Measurements from ENCODE around the gene C16orf87.

C16orf87 gene

DNA sequence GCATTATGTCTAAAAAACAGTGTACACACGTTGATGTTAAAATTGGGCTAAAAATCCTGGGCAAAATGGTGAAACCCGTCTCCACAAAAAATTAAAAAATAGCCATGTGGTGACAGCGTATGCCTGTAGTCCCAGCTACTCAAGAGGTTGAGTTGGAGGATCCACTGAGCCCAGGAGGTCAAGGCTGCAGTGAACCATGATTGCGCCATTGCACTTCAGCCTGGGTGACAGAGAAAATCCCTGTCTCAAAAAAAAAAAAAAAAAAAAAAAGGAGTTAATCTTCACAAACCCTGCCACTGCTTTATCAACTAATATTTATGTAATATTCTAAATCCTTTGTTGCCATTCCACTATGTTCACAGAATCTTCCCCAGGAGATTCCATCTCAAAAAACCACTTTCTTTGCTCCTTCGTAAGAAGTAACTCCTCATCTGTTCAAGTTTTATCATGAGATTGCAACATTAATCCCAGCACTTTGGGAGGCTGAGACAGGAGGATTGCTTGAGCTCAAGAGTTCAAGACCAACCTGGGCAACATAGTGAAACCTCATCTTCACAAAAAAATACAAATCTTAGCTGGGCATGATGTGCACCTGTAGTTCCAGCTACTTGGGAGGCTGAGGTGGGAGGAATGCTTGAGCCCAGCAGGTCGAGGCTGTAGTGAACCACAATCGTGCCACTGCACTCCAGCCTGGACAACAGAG, 1.9 kb upstream of the C16orf87 start:
- no peak for TF ChIP-seq ZNF565 (CRISPR knock-in tag; conservative IDR thresholded peaks at IDR 0.05; ENCODE audit: low read depth)
- no peak for TF ChIP-seq GLIS3 (CRISPR knock-in tag; IDR thresholded peaks at IDR 0.05)
- ATAC-seq, result no peak

DNA sequence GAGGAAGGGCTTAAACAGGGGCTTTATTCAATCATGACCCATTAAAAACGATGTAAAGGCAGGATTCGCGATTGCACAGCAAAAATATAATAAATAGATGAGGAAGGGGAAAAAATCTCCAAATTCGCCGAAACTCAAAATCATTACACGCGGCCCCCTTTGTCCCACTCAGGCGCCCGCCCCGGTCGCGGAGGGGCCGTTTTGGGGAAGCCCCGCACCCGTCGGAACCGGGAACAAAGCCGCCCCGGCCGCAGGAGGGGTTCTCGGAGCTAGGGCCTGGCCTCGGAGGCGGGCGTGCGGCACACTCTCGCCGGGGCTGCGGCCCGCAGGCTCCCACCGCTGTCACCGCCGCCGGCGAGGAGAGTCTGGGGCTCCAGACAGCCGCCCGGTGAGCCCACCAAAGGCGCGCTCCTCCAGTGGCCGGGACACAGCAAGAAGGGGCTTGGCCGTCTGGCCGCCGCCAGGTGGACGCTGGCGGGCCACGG, 521 bp downstream of the C16orf87 start:
- ATAC-seq, result peak; percentile 47
- no peak for TF ChIP-seq BACH2 (CRISPR knock-in tag; IDR thresholded peaks at IDR 0.05; ENCODE audit: borderline replicate concordance)
- TF ChIP-seq GLIS3 (CRISPR knock-in tag; IDR thresholded peaks at IDR 0.05), result no peak
- TF ChIP-seq OSR1 (CRISPR knock-in tag; IDR thresholded peaks at IDR 0.05), result no peak
- TF ChIP-seq ISL1 (CRISPR knock-in tag; IDR thresholded peaks at IDR 0.05), result no peak
- TF ChIP-seq CSDC2 (CRISPR knock-in tag; IDR thresholded peaks at IDR 0.05), result no peak
- no peak for TF ChIP-seq ZFP3 (CRISPR knock-in tag; IDR thresholded peaks at IDR 0.05)
- no peak for TF ChIP-seq TCF4 (CRISPR knock-in tag; IDR thresholded peaks at IDR 0.05; ENCODE audit: borderline replicate concordance)
- TF ChIP-seq, protein P1, sequence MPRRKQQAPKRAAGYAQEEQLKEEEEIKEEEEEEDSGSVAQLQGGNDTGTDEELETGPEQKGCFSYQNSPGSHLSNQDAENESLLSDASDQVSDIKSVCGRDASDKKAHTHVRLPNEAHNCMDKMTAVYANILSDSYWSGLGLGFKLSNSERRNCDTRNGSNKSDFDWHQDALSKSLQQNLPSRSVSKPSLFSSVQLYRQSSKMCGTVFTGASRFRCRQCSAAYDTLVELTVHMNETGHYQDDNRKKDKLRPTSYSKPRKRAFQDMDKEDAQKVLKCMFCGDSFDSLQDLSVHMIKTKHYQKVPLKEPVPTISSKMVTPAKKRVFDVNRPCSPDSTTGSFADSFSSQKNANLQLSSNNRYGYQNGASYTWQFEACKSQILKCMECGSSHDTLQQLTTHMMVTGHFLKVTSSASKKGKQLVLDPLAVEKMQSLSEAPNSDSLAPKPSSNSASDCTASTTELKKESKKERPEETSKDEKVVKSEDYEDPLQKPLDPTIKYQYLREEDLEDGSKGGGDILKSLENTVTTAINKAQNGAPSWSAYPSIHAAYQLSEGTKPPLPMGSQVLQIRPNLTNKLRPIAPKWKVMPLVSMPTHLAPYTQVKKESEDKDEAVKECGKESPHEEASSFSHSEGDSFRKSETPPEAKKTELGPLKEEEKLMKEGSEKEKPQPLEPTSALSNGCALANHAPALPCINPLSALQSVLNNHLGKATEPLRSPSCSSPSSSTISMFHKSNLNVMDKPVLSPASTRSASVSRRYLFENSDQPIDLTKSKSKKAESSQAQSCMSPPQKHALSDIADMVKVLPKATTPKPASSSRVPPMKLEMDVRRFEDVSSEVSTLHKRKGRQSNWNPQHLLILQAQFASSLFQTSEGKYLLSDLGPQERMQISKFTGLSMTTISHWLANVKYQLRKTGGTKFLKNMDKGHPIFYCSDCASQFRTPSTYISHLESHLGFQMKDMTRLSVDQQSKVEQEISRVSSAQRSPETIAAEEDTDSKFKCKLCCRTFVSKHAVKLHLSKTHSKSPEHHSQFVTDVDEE (CRISPR knock-in tag; IDR thresholded peaks at IDR 0.05), result no peak
- no peak for TF ChIP-seq ZNF8 (CRISPR knock-in tag; IDR thresholded peaks at IDR 0.05)
- TF ChIP-seq, protein P2, sequence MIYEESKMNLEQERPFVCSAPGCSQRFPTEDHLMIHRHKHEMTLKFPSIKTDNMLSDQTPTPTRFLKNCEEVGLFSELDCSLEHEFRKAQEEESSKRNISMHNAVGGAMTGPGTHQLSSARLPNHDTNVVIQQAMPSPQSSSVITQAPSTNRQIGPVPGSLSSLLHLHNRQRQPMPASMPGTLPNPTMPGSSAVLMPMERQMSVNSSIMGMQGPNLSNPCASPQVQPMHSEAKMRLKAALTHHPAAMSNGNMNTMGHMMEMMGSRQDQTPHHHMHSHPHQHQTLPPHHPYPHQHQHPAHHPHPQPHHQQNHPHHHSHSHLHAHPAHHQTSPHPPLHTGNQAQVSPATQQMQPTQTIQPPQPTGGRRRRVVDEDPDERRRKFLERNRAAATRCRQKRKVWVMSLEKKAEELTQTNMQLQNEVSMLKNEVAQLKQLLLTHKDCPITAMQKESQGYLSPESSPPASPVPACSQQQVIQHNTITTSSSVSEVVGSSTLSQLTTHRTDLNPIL (CRISPR knock-in tag; IDR thresholded peaks at IDR 0.05; ENCODE audit: low read depth), result no peak
- no peak for TF ChIP-seq ARNTL (CRISPR knock-in tag; IDR thresholded peaks at IDR 0.05; ENCODE audit: borderline replicate concordance, low read depth)
- no peak for TF ChIP-seq ZNF70 (CRISPR knock-in tag; IDR thresholded peaks at IDR 0.05)
- TF ChIP-seq ESRRG (CRISPR knock-in tag; IDR thresholded peaks at IDR 0.05), result no peak
- TF ChIP-seq PPARA (CRISPR knock-in tag; IDR thresholded peaks at IDR 0.05; ENCODE audit: borderline replicate concordance), result no peak
- no peak for TF ChIP-seq POU6F1 (CRISPR knock-in tag; IDR thresholded peaks at IDR 0.05; ENCODE audit: borderline replicate concordance, low read depth)
- TF ChIP-seq RARB (CRISPR knock-in tag; IDR thresholded peaks at IDR 0.05), result no peak
- no peak for TF ChIP-seq SNAI2 (CRISPR knock-in tag; IDR thresholded peaks at IDR 0.05)
- no peak for TF ChIP-seq ZNF565 (CRISPR knock-in tag; conservative IDR thresholded peaks at IDR 0.05; ENCODE audit: low read depth)

DNA sequence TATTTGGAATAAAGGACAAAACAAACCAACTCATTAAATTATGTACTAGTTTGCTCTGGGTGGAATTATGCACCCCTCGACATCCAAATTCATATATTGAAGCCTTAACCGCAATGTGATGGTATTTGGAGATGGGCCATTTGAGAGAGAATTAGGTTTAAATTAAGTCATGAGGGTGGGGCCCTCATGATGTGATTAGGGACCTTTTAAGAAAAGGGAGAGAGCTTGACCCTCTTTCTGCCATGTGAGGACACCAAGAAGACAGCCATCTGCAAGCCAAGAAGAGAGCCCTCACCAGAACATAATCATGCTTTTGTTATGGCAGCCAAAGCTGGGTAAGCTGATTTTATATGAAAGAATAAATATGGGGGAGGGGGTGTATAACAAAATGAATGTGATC, 2.0 kb downstream of the C16orf87 start:
- ATAC-seq, result no peak
- no peak for TF ChIP-seq RARB (CRISPR knock-in tag; IDR thresholded peaks at IDR 0.05)

DNA sequence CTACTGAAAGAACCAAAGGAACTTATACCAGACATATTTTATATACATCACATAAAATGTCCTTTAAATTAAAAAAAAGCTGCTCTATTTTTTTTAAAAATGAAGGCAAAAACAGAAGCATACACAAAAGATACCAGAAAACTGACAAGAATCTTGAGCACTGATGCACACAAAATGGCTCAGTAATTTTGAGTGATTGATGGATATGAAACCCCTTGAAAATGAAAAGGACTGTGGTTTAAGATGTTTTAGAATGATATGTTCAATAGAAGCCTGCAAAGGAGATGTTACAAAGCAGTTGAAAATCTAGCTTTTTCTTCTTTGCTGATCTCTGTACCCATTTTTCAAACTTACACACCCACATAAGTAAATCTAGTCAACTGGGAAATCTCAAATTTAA, 2.7 kb downstream of the C16orf87 start:
- TF ChIP-seq POU6F1 (CRISPR knock-in tag; IDR thresholded peaks at IDR 0.05; ENCODE audit: borderline replicate concordance, low read depth) (no peak), ZNF565 (CRISPR knock-in tag; conservative IDR thresholded peaks at IDR 0.05; ENCODE audit: low read depth) (no peak), ZC3H10 (CRISPR knock-in tag; IDR thresholded peaks at IDR 0.05) (no peak), ZFP30 (CRISPR knock-in tag; IDR thresholded peaks at IDR 0.05) (no peak), TOX (CRISPR knock-in tag; IDR thresholded peaks at IDR 0.05; ENCODE audit: borderline replicate concordance) (no peak), ARNTL (CRISPR knock-in tag; IDR thresholded peaks at IDR 0.05; ENCODE audit: borderline replicate concordance, low read depth) (no peak), PPARA (CRISPR knock-in tag; IDR thresholded peaks at IDR 0.05; ENCODE audit: borderline replicate concordance) (no peak), ISL1 (CRISPR knock-in tag; IDR thresholded peaks at IDR 0.05) (no peak), ZNF70 (CRISPR knock-in tag; IDR thresholded peaks at IDR 0.05) (no peak), OSR1 (CRISPR knock-in tag; IDR thresholded peaks at IDR 0.05) (no peak), GLIS3 (CRISPR knock-in tag; IDR thresholded peaks at IDR 0.05) (no peak)
- TF ChIP-seq, protein P3, sequence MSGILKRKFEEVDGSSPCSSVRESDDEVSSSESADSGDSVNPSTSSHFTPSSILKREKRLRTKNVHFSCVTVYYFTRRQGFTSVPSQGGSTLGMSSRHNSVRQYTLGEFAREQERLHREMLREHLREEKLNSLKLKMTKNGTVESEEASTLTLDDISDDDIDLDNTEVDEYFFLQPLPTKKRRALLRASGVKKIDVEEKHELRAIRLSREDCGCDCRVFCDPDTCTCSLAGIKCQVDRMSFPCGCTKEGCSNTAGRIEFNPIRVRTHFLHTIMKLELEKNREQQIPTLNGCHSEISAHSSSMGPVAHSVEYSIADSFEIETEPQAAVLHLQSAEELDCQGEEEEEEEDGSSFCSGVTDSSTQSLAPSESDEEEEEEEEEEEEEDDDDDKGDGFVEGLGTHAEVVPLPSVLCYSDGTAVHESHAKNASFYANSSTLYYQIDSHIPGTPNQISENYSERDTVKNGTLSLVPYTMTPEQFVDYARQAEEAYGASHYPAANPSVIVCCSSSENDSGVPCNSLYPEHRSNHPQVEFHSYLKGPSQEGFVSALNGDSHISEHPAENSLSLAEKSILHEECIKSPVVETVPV (CRISPR knock-in tag; IDR thresholded peaks at IDR 0.05), result no peak
- TF ChIP-seq, protein P4, sequence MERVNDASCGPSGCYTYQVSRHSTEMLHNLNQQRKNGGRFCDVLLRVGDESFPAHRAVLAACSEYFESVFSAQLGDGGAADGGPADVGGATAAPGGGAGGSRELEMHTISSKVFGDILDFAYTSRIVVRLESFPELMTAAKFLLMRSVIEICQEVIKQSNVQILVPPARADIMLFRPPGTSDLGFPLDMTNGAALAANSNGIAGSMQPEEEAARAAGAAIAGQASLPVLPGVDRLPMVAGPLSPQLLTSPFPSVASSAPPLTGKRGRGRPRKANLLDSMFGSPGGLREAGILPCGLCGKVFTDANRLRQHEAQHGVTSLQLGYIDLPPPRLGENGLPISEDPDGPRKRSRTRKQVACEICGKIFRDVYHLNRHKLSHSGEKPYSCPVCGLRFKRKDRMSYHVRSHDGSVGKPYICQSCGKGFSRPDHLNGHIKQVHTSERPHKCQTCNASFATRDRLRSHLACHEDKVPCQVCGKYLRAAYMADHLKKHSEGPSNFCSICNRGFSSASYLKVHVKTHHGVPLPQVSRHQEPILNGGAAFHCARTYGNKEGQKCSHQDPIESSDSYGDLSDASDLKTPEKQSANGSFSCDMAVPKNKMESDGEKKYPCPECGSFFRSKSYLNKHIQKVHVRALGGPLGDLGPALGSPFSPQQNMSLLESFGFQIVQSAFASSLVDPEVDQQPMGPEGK (CRISPR knock-in tag; IDR thresholded peaks at IDR 0.05; ENCODE audit: borderline replicate concordance), result no peak
- ATAC-seq, result no peak
